HG02938 (cell line): ENCODE measurements around the gene REM2.

Source experiments
- ATAC-seq: cut with Tn5 transposase; IDR thresholded peaks from one replicate; pipeline ENCODE4 v1.9.1; 2021; ENCODE audit warnings: mild to moderate bottlenecking, moderate library complexity; ENCODE audit not compliant: unreplicated experiment

Gene REM2

DNA sequence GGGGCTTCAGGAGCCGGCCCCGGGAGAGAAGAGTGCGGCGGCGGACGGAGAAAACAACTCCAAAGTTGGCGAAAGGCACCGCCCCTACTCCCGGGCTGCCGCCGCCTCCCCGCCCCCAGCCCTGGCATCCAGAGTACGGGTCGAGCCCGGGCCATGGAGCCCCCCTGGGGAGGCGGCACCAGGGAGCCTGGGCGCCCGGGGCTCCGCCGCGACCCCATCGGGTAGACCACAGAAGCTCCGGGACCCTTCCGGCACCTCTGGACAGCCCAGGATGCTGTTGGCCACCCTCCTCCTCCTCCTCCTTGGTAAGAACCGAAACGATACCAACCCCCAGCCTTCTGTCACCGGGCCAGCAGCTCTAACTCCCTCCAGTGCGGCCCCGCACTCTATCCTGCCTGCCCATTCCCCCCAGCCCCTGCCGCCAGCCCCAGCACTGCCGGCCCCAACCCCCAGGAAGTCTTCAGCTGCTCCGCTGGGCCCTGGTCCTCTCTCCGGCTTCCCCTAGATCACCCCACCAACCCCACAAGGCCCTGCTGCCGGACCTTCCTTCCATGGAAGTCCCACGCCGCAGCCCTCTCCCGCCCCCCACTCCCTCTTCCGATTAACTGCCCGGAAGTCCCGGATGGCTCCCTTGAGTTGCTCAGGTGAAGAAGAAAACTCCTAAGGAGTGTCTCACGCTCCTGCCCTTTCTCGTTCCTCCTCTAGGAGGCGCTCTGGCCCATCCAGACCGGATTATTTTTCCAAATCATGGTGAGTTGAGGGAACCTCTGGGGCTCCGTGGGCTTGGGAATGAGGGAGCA is 10.8 kb upstream of the REM2 start:
- peak; percentile 15 for ATAC-seq

DNA sequence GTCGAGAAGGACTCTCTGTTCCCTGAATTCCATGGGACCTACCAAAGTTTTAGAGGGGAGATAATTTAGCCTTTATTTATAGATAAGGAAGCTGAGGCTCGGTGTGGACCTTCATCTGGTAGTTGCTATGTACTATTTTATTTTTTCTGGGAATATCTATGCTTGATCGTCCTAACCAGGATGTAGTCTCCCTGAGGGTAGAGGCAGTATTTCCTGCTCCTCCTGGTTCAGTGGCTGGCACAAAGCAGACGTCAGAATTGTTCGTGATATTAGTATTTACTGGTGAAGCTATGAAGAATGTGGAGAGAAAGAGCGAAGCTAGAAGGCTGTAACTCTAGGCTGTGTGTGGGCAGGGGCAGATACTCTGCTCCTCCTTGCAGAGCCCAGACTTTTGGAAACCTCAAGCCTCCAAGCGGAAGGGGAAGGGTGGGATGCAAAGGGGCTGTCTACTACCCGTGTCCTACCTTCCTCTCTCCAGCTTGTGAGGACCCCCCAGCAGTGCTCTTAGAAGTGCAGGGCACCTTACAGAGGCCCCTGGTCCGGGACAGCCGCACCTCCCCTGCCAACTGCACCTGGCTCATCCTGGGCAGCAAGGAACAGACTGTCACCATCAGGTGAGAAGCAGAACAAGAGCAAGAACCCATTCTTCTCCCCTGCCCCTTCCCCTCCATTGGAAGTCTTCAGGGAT is 10.0 kb upstream of the REM2 start:
- ATAC-seq: no peak

DNA sequence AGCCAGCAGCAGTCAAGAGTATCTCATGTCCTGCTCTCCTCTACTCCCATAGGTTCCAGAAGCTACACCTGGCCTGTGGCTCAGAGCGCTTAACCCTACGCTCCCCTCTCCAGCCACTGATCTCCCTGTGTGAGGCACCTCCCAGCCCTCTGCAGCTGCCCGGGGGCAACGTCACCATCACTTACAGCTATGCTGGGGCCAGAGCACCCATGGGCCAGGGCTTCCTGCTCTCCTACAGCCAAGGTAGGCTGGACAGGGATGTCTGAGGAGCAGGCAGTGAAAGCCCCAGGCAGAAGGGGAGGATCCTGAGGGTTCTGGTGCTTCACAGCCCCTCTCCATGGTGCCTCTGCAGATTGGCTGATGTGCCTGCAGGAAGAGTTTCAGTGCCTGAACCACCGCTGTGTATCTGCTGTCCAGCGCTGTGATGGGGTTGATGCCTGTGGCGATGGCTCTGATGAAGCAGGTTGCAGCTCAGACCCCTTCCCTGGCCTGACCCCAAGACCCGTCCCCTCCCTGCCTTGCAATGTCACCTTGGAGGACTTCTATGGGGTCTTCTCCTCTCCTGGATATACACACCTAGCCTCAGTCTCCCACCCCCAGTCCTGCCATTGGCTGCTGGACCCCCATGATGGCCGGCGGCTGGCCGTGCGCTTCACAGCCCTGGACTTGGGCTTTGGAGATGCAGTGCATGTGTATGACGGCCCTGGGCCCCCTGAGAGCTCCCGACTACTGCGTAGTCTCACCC is 7.8 kb upstream of the REM2 start:
- no peak for ATAC-seq

DNA sequence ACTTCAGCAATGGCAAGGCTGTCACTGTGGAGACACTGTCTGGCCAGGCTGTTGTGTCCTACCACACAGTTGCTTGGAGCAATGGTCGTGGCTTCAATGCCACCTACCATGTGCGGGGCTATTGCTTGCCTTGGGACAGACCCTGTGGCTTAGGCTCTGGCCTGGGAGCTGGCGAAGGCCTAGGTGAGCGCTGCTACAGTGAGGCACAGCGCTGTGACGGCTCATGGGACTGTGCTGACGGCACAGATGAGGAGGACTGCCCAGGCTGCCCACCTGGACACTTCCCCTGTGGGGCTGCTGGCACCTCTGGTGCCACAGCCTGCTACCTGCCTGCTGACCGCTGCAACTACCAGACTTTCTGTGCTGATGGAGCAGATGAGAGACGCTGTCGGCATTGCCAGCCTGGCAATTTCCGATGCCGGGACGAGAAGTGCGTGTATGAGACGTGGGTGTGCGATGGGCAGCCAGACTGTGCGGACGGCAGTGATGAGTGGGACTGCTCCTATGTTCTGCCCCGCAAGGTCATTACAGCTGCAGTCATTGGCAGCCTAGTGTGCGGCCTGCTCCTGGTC is 7.2 kb upstream of the REM2 start:
- ATAC-seq: no peak

DNA sequence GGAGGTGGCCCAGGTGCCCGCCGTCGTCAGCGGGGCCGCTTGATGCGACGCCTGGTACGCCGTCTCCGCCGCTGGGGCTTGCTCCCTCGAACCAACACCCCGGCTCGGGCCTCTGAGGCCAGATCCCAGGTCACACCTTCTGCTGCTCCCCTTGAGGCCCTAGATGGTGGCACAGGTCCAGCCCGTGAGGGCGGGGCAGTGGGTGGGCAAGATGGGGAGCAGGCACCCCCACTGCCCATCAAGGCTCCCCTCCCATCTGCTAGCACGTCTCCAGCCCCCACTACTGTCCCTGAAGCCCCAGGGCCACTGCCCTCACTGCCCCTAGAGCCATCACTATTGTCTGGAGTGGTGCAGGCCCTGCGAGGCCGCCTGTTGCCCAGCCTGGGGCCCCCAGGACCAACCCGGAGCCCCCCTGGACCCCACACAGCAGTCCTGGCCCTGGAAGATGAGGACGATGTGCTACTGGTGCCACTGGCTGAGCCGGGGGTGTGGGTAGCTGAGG is 6.0 kb upstream of the REM2 start:
- no peak for ATAC-seq

DNA sequence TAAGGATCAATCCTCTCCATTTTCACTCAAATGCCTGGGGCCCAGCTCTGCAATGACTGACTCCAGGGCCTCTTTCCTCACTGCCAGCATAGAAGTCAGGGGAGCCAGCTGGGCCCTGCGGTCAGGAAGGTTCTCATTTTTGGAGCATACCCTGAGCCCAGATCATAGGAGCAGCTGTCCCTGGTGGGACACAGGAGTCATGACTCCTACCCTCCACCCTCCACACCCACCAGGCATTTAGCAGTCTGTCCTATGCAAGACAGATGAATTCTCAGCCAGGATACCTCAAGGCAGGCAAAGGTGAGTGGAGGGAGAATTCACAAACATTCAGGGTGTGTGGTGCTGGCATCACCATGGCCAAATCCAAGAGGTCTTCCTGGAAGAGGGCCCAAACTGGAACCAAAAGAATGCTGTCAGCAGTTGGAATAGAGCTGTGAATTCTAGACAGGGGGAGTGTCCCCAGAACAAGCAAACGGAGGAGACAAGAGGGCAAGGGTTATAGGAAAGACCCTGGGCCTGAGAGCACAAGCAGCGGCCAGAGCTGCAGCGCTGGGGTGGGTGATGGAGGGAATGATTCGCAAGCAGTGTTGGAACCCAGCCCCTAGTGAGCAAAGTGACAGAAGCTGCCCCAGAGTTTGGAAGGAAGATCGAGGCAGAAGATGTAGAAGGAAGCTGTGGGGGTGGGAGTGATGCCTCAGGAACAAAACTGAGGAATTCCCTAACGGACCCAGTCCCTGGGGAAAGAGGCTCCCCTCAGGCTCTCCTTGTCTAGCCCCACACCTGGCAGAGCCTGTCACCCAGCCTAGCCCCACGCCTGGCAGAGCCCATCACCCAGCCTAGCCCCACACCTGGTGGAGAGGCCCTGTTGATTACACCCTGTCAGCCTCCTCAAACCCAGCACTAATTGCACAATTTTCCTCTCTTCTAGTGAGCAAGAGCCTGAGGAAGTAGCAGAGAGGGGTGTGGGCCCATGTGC is 4.5 kb upstream of the REM2 start:
- ATAC-seq: no peak

DNA sequence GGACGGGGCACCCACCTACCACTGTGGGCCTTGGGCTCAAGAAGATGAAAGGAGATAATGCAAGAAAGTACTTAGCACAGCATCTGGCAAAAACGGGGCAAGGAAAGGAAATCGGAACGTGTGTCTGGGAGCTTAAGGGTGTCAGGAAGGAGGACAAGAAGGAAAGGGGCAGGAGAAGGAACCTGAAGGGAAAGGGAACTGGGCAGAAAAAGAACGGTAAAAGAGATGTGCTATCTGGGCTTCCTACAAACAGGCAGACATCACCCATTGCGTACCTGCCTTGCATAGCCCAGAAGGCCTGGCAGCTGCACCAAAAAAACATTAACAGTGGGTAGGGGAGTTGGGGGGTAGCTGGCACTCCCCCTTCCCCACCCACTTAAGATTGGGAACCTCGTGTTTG is 958 bp upstream of the REM2 start:
- ATAC-seq: no peak

DNA sequence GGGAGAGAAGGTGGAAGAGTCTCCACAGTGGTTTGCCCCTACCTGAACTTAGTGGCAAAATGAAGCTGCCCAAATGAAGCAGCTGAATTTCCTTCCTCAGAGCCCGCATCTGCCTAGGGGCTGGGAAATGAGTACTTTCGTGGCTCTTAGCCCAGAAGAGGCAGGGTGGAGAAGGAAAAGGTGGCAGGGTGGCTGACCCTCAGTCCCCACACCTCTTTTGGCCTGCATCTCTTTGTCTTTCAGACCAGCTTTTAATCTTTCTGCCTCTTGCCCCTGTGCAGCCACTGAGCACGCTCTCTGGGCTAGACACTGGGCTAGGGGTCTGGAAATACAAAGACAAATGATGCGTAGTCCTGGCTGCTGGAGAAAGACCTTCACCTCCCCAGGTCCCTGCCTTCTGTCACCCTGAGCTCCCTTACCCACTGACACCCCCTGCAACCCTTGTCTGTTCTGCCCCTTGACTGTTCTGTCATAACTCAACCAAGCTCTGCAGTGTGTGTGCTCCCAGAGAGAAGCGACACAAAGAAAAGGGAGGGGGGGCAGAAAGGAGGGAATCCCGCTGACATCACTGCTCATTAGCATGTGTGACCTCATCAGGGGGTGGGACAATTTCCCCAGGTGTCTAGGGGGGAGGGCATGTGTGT is 371 bp upstream of the REM2 start:
- ATAC-seq: no peak

DNA sequence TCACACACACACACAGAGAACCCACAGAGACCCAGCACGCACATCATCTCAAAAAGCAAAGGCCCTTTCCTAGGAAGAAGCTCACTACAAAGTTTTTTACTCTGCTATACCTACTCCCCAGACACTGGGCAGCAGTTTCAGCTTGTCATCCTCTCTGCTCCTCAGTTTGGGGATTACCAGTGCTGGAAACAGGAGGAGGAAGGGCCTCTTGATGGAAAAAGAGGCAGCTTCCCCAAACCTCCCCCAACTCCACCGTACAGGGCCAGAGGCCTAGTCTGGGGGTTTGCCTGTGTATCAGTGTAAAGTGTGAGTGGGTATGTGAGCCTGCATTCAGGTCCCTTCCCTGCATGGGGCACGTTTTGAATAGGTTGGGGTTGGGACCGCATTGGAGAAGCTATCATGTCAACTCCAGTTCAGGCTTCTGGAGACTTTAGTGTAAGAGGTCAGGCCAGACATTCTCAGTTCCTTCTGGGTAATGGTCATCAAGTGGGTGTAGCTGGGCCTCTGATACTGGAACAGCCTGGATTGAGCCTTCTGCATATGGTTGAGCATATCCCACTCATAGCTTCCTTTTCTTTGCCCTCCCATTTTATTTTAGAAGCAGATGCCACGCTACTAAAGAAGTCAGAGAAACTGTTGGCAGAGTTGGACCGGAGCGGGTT is 1.2 kb downstream of the REM2 start:
- ATAC-seq: no peak

DNA sequence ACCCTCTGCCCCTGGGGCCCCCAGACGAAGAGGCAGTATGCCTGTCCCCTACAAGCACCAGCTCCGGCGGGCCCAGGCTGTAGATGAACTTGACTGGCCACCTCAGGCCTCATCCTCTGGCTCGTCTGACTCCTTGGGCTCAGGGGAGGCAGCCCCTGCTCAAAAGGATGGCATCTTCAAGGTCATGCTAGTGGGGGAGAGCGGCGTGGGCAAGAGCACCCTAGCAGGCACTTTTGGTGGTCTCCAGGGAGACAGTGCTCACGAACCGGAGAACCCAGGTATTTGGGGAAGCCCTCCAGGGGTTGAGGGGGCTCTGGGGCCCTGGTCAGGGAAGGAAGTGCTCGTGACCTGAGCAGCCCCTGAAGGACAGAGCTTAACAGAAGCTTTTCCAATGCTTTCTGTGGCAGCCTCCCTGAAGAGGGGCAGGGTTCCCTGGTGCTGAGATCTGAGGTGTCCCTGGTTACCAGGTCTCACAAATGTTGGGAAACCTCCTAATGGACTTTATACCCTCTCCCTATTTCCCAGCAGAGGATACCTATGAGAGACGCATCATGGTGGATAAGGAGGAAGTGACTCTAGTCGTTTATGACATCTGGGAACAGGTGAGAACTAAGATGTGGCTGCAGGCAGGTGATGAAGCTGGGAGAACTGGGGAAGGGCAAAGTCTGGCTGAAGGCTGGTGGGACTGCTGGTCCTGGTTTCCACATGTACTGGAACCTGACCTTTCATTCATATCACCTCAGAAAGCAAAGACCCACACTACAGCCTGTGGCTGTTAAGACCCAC is 1.9 kb downstream of the REM2 start:
- ATAC-seq: no peak

DNA sequence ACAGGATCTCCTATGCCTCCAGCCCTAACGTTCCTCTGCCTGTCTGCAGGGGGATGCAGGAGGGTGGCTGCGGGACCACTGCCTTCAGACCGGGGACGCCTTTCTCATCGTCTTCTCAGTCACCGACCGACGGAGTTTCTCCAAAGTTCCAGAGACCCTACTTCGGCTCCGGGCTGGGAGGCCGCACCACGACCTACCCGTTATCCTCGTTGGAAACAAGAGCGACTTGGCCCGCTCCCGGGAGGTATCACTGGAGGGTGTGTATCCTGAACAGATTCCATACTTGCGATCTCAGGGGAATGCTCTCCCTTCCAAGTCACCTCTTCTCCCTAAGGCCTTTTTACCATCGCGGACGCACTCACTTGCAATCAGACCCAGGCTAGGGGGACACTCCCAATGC is 3.0 kb downstream of the REM2 start:
- ATAC-seq: no peak

DNA sequence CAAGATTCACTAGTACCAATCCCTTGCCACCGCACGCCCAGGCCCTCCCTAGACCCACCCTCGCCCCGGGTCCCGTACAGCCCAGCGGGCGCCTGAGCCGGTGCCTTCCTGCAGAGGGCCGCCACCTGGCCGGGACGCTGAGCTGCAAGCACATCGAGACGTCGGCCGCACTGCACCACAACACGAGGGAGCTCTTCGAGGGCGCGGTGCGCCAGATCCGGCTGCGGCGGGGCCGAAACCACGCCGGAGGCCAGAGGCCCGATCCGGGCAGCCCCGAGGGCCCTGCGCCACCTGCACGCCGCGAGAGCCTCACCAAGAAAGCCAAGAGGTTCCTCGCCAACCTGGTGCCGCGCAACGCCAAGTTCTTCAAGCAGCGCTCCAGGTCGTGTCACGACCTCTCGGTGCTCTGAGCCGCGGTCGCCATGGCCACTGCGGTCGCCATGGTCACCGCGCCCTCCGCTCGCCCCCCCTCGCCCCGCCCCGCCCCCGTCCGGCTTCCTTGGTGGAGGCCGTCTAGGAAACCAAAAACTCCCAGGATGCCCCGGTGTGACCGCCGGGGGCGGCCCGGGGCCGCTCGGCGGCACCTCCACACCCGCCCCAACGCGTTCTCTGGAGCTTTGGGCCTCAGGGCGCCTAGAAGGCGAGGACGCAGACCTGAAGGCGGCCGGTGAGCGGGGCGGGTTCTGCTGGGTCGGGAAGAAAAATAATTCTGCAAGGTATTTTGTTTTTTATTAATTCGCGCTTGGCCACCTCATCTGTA is 3.7 kb downstream of the REM2 start:
- ATAC-seq: peak; percentile 53

DNA sequence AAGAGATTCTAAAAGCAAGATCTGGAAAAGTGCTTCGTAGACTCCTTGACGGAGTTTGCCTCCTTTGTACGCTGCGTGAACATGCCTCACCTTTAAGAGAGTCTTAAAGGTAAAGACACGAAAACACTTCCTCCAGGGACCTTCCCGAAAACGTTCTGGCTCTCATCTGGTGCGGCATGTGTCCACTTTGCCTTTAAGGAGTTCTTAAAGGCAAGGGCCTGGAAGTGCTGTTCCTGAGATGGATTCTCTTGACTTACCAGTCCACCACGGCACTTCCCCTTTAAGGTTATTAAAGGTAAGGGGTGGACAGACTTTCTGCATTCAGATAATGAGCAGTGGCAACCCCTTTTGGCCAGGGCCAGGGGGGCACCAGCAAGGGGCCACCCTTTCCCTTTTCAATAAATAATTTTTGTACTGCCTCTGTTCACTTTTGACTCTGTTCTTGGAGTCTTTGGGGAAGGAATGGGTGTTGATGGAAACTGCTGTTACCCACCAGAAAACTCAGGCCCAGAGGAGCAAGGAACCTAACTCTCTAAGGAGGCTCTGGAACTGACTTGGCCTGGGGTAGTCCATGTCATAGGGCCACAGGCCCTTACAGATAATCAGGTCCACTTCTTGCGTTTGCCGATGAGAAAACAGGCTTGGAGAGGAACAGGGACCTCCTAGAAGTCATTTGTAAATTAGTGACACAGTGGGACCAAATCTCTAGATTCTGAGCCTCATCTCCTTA is 4.4 kb downstream of the REM2 start:
- ATAC-seq: peak; percentile 39

DNA sequence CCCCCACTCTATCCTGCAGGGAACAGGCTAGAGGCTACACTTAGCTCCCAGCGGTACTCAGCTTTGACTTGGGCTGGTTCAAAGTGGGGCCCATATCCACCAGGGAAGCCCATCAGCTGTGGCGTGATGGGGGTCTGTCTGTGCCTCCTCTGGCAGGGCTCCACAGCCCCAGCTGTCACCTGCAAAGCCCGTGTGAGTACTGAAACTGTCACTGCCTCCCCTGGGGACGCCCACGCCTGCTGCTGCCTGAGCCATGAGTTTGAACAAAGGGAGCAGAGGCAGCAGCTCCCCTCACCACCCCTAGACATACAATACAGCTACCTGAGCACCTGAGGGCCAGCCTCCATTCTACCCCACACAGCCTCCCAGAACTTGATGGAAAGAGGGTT is 5.0 kb downstream of the REM2 start:
- peak; percentile 36 for ATAC-seq

DNA sequence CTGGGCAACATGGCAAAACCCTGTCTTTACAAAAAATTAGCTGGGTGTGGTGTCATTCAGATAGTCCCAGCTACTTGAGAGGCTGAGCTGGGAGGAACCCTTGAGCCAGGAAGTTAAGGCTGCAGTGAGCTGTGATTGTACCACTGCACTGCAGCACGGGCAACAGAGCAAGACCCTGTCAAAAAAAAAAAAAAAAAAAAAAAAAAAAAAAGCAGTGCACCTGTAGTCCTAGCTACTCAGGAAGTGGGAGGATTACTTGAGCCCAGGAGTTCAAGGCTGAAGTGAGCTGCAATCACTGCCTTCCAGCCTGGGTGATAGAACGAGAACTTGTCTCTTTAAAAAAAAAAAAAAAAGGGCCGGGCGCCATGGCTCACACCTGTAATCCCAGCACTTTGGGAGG is 5.6 kb downstream of the REM2 start:
- ATAC-seq: no peak

DNA sequence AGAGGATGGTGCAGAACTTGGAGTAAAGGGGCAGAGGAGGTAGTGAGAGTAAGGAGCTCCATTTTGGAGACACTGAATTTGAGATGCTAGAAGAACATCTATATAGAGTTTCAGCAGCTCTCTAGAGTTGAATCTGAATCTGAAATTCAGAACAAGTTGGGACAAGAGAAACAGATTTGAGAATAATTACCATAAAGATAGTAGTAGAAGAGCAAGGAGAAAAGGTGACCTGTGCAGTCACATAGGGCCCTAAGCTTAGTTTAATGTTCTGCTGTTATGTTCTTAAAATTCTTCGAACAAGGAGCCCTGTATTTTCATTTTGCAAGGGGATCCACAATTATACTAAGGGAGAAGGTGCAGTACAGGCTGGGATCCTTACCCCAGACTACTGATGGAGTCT is 7.4 kb downstream of the REM2 start:
- no peak for ATAC-seq

DNA sequence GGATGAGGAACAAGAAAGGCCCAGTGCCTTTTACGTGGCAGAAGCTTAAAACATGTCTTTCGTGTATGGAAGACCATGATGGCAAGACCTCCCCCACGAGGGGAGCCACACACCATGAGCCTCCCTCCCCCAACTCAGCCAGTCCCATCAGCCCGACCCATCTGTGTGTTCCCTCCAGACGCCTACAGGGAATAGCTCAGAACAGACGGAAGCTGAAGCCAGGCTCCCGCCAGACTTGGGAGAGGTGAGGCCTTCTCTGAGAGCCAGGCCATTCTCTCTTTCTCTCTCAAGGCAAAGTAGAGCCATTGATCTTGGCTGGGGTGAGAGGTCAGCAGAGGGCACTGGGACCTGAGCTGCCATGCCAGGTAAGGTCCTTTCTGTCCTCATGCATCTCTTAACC is 9.5 kb downstream of the REM2 start:
- ATAC-seq: no peak
